ENCODE results near the gene PLCB4. TPM values are rescaled to one million over a fixed set of nuclear protein-coding genes. Genes with fewer than 3 reads are reported as not detected.
"Not testable (repeated sequence)": the region's sequence is repeated elsewhere in the genome, so short reads cannot be mapped to it uniquely, and the experiment has no call there.

Gene PLCB4
- total RNA-seq, 4 donors from 2014 or later: 6.3 to 24.5 (median 10.4) TPM

GRCh38 chr20:9149796-9150195, 80.9 kb downstream of the PLCB4 start:
- TF ChIP-seq EP300 (IDR thresholded peaks at IDR 0.05) (no peak), CTCF (IDR thresholded peaks at IDR 0.05) (no peak), POLR2A (IDR thresholded peaks at IDR 0.05) (no peak)
- whole genome bisulfite sequencing: 82% methylated on average over 4 of the region's 4 CpGs

GRCh38 chr20:9150679-9151078, 81.8 kb downstream of the PLCB4 start:
- TF ChIP-seq POLR2A (IDR thresholded peaks at IDR 0.05) (no peak), POLR2AphosphoS5 (IDR thresholded peaks at IDR 0.05) (no peak), CTCF (IDR thresholded peaks at IDR 0.05) (no peak), EP300 (IDR thresholded peaks at IDR 0.05) (no peak)
- Histone ChIP-seq H3K9me3 (no peaks in the 10 kb centered on the region), H3K36me3 (no peaks in the 10 kb centered on the region), H3K27me3 (no peaks in the 10 kb centered on the region), H3K4me1 (no peaks in the 10 kb centered on the region), H3K4me3 (no peak overlapping the region), H3K27ac (no peak overlapping the region)
- WGBS: 95% methylated on average over 3 of the region's 3 CpGs
- no peak for DNase-seq (ENCODE audit: low spot score in 2 of 2)

More at GRCh38 chr20:9149796-9150195, 80.9 kb downstream of the PLCB4 start:
- no peak for DNase-seq (ENCODE audit: low spot score in 2 of 2)
- no peaks in the 10 kb centered on the region for H3K27me3 ChIP-seq
- no peak overlapping the region for H3K4me3 ChIP-seq
- no peaks in the 10 kb centered on the region for H3K9me3 ChIP-seq
- H3K36me3 ChIP-seq: no peaks in the 10 kb centered on the region
- H3K27ac ChIP-seq: no peak overlapping the region
- no peaks in the 10 kb centered on the region for H3K4me1 ChIP-seq

GRCh38 chr20:9152139-9152538, 83.3 kb downstream of the PLCB4 start:
- H3K9me3 ChIP-seq; H3K4me3 ChIP-seq; H3K27ac ChIP-seq; H3K27me3 ChIP-seq; H3K36me3 ChIP-seq; H3K4me1 ChIP-seq; DNase-seq (ENCODE audit: low spot score in 2 of 2): not testable (repeated sequence)
- 47% methylated on average over 1 of the region's 1 CpG for WGBS

- no peak overlapping the region for H3K27ac ChIP-seq
- WGBS: 83% methylated on average over 1 of the region's 1 CpG
- no peaks in the 10 kb centered on the region for H3K36me3 ChIP-seq
- TF ChIP-seq POLR2A (IDR thresholded peaks at IDR 0.05): no peak
- no peak for TF ChIP-seq CTCF (IDR thresholded peaks at IDR 0.05)
- no peak for TF ChIP-seq POLR2AphosphoS5 (IDR thresholded peaks at IDR 0.05)
- TF ChIP-seq EP300 (IDR thresholded peaks at IDR 0.05): no peak
- H3K4me1 ChIP-seq: peaks cover 2% of the 10 kb centered on the region
- H3K9me3 ChIP-seq: no peaks in the 10 kb centered on the region
- H3K4me3 ChIP-seq: no peak overlapping the region
- DNase-seq (ENCODE audit: low spot score in 2 of 2): no peak
- no peaks in the 10 kb centered on the region for H3K27me3 ChIP-seq
Measured at GRCh38 chr20:9154464-9155024, 85.7 kb downstream of the PLCB4 start.

DNA sequence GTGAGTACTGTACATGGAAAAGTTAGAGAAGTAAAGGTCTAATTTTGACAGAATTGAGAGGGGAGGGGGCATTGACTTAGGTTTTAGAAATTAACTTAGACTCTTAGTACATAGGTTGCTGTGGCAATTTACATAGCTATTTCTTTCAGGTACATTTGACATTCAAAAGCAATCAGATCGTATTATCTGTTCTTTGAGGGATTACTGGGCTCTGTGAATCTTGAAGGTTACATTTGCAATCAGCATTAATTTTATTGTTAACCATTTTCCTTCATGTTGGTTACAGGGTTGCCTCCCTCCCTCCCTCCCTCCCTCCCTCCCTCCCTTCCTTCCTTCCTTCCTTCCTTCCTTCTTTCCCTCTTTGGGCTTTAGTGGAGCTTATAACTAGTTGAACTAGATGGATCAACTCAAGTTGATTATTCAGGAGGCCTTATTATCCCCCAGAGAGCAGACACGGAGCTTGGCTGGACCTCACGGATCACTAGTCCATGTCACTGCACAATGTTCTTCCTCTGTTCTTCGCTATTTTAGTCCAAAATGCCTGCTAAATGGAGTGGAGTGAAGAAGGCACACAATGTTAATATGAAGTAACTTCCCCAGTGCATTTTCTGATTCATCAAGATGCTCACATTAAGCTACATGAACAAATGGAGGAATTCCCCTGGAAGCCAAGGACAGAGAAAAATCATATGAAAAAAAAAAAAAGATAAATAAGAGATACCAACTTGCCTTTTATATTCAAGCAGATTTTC, 87.8 kb downstream of the PLCB4 start:
- WGBS: 69% methylated on average over 4 of the region's 4 CpGs
- Histone ChIP-seq H3K36me3 (no peaks in the 10 kb centered on the region), H3K27ac (no peak overlapping the region), H3K27me3 (no peaks in the 10 kb centered on the region), H3K9me3 (no peaks in the 10 kb centered on the region), H3K4me3 (no peak overlapping the region), H3K4me1 (peaks cover 12% of the 10 kb centered on the region)
- no peak for TF ChIP-seq EP300 (IDR thresholded peaks at IDR 0.05)
- no peak for TF ChIP-seq POLR2A (IDR thresholded peaks at IDR 0.05)
- TF ChIP-seq CTCF (IDR thresholded peaks at IDR 0.05): no peak
- no peak for TF ChIP-seq POLR2AphosphoS5 (IDR thresholded peaks at IDR 0.05)
- no peak for DNase-seq (ENCODE audit: low spot score in 2 of 2)
